ENCODE results near the gene C16orf54.
A peak's percentile ranks its signal among the peaks of the same experiment; 100 is the strongest.
"Not testable (repeated sequence)": the region's sequence is repeated elsewhere in the genome, so short reads cannot be mapped to it uniquely, and the experiment has no call there.

Gene C16orf54

DNA sequence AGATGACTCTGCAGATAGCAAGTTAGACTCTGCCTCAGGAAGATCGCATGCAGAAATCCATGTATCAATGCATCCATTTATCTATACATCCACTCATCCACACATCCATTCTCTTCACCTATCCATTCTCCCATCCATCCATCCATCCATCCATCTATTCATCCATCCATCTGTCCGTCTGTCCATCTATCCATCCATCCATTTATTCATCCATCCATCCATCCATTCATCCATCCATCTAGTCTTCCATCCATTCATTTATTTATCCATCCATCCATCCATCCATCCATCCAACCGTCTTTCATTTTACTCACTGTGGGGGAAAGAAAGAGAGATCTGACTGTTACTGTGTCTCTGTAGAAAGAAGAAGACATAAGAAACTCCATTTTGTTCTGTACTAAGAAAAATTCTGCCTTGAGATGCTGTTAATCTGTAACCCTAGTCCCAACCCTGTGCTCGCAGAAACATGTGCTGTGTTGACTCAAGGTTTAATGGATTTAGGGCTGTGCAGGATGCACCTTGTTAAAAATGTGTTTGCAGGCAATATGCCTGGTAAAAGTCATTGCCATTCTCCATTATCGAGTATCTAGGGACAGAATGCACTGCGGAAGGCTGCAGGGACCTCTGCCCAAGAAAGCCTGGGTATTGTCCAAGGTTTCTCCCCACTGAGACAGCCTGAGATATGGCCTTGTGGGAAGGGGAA is 5.7 kb downstream of the C16orf54 start:
- DNase-seq, result not testable (repeated sequence)

DNA sequence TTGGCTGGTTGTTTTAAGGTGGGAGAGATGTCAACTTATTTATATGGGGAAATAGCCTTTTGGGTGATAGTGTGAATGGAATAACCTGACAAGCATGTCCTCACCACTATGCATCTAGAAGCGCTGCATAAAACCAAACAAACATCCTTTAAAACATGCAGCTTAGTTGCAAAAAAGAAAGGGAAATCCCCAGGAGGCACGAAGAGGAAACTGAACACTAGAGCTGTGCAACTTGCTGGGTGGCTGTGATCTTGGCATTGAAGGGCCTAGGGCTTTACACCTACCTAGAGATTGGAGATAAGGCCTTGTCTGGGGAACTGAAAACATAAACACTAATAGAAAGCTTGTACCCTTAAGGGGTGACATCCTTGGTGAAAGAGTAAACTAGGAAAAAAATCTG is 7.3 kb downstream of the C16orf54 start:
- no peak for DNase-seq

DNA sequence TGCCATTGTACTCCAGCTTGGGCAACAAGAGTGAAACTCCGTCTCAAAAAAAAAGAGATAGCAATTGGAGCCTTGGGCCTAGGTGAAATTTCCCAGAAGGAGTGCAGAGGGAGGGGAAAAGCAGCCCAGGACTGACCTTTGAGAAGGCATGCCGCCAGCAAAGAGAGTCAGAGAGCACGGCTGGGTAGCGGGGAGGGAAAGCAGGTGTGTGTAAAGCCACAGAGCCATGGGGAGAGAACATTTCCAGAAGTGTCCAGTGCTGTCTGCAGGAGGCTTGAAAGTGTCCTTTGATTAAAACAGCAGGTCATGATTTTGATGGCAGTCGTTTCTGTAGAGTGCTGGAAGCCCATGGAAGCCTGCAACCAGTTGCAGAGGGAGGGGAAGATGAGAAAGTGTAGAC is 8.1 kb downstream of the C16orf54 start:
- DNase-seq, result no peak

DNA sequence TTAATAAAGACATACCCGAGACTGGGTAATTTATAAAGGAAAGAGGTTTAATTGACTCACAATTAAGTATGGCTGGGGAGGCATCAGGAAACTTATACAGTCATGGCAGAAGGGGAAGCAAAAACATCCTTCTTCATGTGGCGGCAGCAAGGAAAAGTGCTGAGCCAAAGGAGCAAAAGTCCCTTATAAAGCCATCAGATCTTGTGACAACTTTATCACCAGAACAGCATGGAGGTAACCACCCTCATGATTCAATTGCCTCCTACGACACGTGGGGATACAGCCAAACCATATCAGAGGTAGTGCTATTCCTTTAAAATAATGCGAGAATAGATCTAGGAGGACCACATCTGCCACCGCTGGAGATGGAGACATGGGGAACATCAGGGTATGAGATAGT is 9.0 kb downstream of the C16orf54 start:
- no peak for DNase-seq

DNA sequence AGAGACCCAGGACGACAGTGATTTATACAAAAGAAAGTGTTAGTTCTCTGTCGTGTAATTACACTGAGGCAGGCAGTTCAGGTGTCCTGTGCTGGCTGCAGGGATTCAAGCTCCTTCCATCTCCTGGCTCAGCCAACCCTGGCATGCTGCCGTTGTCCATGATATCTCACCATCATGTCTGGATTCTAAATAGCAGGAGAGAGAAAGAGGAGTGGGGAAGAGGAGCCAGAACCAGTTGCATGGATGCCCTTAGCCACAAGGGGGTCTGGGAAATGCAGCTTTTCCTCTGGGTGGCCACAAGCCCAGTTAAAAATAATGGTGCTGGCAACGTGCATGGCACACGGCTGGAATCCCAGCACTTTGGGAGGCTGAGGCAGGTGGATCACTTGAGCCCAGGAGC is 9.7 kb downstream of the C16orf54 start:
- DNase-seq, result no peak

DNA sequence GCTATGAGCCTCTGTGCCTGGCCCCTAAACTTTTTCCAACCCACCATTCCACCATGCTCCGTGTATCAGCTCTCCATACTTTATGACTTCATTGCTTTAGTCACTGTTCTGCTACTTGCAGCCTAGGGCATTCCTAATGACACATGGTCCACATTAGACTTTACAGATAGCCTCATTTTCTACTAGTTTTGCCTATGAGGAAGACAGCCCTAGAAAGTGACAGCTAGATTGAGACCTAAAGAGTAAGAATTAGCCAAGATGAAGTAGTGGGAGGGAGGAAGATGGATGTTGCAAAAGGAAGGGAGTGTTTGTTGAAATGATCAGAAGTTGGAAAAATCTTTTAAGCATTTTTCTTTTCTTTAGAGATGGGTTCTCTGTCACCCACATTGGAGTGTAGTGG is 11.0 kb downstream of the C16orf54 start:
- no peak for DNase-seq

DNA sequence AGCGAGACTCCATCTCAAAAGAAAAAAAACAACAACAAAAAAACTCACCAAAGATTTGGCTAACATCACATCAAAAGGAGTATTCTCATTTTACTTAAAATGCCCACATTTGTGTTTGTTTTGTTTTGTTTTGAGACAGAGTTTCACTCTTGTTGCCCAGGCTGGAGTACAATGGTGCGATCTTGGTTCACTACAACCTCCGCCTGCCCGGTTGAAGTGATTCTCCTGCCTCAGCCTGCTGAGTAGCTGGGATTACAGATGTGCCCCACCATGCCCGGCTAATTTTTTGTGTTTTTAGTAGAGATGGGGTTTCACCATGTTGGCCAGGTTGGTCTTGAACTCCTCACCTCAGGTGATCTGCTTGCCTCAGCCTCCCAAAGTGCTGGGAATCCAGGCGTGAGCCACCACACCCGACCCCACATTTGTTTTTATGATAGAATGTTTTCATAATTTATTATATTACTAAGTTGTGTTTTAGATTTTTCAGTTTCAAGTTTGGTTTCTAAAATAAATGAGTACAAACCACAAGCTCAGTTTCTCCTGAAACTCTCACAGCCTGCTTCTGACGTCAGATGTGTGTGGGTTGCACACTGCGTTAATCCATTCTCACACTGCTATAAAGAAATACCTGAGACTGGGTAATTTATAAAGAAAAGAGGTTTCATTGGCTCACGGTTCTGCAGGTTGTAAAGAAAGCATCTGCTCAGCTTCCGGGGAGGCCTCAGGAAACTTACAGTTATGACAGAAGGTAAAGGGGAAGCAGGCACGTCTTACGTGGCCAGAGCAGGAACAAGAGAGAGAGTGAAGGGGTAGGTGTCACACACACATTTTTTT is 13.8 kb downstream of the C16orf54 start:
- not testable (repeated sequence) for DNase-seq

DNA sequence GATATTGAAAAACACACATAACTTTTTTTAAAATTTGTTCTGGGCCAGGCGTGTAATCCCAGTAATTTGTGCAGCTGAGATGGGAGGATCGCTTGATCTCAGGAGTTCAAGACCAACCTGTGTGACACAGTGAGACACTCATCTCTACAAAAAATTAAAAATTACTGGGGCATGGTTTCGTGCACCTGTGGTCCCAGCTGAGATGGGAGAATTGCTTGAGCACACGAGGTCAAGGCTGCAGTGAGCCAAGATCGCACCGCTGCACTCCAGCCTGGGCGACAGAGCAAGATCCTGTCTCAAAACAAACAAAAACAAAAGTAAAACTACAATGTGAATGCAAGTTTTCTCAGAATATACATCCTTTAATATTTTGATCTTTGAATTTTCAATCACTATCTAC is 15.1 kb downstream of the C16orf54 start:
- DNase-seq, result no peak

DNA sequence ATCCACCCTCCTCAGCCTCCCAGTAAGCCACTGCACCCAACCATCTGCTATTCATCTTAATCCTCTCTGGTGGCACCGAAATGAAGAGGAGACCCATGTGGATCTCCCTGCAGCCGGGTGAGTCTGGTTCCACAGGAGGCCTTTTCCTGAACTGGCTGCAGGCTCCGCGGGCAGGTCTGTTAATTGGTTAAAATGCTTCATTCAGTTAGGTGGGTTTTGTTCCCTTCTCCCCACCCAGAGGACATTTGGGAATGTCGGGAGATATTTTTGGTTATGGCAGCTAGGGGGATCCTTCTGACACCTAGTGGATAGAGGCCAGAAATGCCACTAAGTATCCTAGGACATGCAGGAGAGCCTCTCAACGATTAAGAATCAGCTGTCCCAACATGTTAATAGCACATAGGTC is 16.7 kb downstream of the C16orf54 start:
- DNase-seq, result no peak

DNA sequence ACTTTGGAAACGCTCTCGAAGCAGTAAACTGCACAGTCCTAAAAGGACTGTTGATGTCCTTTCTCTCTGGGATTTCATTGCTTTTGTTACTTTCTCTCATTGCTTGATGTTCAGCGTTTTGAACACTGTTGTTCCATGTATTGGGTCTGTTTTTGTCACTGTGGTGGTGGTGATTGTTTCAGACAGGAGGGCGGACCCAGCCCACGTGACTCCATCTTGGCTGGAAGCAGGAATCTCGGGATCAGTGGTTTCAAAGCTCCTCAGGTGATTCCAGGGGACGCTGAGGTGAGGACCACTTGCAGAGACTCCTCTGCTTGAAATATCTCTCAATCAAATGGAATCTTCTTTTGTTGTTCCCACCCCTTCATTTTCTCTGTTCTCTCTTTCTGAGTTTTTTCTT is 18.3 kb downstream of the C16orf54 start:
- no peak for DNase-seq

DNA sequence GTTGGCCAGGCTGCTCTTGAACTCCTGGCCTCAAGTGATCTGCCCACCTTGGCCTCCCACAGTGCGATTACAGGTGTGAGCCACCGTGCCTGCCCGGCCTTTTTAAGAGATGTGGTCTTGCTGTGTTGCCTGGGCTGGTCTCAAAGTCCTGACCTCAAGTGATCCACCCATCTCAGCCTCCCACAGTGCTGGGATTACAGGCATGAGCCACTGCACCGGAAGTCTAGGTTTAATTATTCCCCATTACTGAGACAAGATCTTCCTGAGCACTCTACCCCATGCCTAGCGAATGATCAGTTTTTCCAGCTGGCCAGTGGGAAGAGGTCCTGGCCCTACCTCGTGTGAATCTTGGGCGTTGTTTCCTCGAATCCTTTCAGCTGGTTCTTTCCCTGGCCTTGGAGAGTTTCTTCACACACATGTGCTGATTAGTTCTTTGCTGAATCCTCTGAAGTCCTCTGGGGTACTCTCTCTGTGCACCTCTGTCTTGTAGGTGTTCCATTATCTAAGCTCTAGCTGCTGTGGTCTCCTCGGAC is 18.9 kb downstream of the C16orf54 start:
- no peak for DNase-seq

DNA sequence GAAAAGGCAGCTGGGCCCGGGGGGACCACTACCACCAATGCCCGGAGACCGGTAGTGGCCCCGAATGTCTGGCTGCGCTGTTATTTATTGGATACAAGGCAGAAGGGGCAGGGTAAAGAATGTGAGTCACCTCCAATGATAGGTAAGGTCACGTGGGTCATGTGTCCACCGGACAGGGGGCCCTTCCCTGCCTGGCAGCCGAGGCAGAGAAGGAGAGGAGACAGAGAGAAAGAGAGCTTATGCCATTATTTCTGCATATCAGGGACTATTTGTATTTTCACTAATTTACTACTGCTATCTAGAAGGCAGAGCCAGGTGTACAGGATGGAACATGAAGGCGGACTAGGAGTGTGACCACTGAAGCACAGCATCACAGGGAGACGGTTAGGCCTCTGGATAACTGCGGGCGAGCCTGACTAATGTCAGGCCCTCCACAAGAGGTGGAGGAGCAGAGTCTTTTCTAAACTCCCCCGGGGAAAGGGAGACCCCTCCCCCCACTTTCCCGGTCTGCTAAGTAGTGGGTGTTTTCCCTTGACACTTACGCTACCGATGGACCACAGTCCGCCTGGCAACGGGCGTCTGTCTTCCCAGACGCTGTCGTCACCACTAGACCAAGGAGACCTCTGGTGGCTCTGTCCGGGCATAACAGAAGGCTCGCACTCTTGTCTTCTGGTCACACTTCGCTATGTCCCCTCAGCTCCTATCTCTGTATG is 24.5 kb downstream of the C16orf54 start:
- DNase-seq, result peak; percentile 57

DNA sequence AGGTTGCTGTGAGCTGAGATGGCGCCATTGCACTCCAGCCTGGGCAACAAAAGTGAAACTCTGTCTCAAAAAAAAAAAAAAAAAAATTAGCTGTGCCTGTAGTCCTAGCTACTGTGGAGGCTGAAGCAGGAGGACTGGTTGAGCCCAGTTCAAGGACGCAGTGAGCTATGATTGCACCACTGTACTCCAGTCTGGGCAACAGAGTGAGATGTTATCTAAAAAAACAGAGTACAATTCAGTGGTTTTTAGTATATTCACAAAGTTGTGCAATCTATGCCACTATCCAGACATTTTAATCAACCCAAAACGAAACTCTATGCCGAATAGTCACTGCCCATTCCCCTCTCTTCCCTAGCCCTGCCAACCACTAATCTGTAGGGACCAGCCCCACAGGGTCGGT is 25.1 kb downstream of the C16orf54 start:
- no peak for DNase-seq

DNA sequence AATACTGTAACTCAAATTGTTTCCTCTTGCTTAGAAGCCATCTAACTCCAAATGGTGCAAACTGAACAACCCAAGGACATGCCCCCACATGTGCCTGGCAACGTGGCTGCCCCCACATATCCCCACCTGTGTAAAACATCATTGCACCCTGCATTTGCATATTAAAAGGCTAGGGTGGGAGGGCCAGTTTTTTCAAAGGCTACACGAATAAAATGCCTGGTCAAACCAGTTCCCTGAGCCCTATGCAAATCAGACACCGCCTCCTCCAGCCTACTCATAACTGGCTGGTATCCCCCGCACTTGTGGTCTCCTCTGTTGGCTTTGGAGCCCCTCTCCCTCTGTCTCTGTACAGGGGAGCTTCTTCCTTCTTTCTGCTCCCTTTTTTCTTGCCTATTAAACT is 26.7 kb downstream of the C16orf54 start:
- DNase-seq, result no peak

DNA sequence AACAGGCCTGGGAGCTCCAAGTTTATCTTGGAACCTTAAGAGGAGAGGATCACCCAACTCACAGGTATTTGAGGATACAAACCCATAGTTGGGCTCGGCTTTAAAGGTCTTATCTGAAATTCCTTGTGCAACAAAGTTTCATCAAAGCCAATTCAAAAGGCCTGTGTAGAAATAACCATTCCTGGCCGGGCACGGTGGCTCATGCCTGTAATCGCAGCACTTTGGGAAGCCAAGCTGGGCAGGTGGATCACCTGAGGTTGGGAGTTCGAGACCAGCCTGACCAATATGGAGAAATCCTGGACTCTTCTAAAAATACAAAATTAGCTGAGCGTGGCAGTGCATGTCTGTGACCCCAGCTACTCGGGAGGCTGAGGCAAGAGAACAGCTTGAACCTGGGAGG is 28.7 kb downstream of the C16orf54 start:
- no peak for DNase-seq

DNA sequence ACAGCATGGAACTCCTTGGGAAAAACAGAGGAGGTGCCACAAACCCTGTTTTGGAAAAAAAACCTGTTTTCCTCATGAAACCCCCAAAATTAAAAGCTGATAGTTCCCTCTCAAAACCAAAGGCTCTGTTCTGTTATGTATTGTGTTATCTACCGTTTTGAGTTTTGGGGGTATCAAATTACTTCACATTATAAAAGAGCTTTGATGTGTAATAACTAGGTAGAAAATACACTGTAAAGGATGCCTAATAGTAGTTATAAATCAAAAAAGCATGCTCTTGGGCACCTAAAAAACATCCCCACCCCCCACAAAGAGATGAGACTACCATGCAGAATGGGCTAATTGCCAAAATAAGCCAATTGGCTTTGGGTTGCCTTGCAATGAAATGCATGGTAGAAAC is 30.8 kb downstream of the C16orf54 start:
- DNase-seq, result no peak

DNA sequence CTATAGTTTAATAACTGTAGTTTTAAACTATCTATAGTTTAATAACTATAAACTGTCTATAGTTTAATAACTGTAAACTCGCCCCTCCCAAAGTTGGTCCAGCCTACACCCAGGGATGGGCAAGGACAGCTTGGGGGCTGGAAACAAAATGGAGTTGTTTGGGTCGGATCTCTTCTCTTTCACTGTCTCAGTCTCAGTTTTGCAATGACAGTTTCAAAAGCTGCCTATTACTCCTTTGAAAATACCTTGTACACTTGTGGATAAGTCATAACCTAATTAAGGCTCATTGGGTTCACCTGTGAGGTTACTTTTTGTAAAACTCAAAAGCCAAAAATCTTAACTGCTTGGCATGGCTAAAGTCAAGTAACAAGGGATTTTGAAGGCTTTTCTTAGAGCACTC is 31.4 kb downstream of the C16orf54 start:
- DNase-seq, result no peak

DNA sequence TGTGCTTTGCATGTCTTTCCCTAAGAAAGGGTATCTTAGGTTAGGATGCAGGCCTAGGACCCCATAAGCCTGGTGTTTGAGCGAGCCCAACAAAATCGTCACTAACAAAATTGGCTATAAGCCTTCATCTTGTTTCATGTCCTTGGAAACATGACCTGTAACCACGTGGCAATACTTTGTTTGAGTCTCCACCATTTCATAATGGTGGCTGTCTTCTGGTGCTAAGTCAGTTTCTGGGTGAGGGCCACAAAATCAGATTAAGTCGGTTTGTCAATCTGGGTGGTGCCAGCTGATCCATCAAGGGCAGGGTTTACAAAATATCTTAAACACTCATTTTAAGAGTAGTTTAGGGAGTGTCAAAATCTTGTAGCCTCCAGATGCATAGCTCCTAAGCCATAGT is 33.0 kb downstream of the C16orf54 start:
- no peak for DNase-seq

DNA sequence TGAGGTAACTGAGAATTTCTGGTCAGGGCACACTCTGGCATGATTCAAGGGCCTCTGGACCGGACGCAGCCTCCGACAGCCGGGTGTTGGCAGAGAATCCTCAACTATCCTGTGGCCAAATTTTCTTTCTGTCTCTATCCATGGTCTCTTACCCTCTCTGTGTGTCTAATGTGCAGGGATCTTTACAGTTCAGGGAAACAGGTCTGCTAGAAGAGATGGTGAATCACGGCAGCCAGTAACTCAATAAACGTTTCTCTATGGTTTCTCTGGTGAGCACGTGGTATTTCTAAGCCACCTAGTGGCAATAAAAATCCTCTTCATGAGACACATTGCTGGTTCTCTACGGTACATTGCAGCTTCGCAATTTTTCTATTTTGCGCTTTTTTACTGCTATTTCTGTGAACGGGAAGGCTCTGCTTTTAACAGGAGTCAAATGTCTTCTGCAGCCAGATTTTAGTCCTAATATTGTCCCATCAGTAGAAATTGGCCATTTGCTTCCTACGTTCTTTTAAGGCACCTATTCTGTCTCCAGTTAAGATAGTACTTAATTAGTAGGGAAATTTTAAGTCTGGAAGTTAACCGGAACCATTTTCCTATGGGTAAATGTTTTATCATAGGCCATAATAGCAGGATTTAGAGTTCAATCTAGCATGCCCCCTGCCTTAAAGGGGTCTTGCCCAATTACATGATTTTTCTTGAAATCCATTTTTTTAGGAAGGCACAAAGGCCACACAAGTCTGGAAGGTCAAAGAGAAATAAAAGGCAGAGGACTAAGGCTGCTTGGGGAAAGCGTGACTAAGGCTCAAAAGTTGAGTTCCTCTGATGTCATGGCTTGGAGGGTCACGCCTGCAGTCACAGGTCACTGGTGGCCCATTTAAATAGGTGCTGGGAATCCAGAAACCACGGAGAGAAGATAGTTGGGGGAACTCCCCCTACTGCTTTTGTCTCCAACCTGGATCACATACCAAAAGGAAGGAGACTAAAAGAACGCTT is 35.3 kb downstream of the C16orf54 start:
- DNase-seq, result peak; percentile 38

DNA sequence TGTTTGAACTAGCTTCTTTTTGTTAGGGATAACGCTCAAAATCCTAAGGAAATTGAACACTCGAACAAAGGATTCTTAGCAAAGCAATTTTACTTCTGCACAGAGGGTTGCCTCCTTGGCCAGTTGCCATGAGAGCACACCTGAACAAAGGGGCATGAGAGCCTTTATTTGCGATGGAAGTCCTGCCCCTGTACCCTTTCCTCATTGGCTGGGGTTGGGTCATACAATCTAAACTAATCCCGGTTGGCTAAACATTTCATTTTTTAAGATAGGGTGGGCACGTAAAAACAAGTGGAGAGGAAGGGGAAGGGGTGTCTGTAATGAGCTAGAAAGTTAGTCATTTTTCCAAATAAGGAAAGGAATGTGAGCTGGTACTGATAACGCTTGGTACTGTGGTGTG is 36.1 kb downstream of the C16orf54 start:
- DNase-seq, result not testable (repeated sequence)

DNA sequence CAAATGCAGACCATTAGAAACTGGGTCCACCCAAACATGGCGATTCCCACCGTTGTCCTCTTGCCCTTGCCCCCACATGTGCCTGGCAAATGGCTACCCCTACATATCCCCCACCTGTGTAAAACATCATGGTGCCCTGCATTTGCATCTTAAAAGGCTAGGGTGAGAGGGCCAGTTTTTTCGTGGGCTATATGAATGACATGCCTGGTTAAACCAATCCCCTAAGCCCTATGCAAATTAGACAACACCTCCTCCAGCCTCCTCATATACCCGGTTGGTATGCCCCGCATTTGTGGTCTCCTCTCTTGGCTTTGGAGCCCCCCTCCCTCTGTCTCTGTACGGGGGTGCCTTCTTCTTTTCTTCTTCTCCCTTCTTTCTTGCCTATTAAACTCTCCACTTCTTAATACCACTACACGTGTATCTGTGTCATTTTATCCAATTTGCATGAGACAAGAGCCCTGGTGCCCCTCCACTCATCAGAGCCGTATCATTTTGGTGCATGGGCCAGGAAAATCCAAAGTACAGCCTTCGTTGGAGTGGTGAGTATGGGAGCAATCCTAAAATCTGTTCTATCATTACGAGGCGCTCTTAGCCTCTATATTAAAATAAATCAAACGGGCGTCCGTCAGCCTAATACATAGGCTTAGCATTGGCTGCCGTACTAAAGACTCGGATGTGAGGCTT is 36.7 kb downstream of the C16orf54 start:
- DNase-seq, result no peak

DNA sequence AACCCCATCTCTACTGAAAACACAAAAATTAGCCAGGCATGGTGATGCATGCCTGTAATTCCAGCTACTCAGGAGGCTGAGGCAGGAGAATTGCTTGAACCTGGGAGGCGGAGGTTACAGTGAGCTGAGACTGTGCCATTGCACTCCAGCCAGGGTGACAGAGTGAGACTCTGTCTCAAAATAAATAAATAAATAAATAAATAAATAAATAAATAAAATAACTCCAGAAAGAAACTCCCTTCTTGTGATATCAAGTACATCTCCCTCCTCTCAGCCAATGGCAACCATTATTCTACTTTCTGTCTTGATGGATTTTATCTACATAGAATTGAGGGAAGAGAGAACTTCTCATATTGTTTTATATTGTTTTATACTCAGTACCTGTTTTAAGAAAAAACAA is 38.6 kb downstream of the C16orf54 start:
- DNase-seq, result not testable (repeated sequence)
